HepG2 (cell line): ENCODE results near the gene SDK1. TPM values are rescaled to one million over a fixed set of nuclear protein-coding genes. Genes with fewer than 3 reads are reported as not detected.

Experiments used
- ATAC-seq: fragments of 200-7000 bp; cut with Tn5 transposase; 3 replicates; pipeline ENCODE4 v1.9.1; 2020; ENCODE audit warnings: mild to moderate bottlenecking, moderate library complexity
- BruUV-seq: library from RNA; stranded (reverse); fragments of 400-500 nt; replicated peaks from 2 replicates; lab custom pipeline; 2021; lab: Mats Ljungman, UMichigan
- CTCF ChIA-PET: fragments of 300-600 bp; formaldehyde crosslinking; extraction: SDS; loops from one replicate; lab custom pipeline; 2021; ENCODE audit warnings: low total read pairs, inconsistent platforms, low intra/inter-chr PET ratio; lab: Yijun Ruan, JAX
- POLR2A ChIA-PET: fragments of 350-600 bp; sonication (Branson Sonifier 250); formaldehyde crosslinking; loops from one replicate; lab custom pipeline; 2020; ENCODE audit warnings: antibody characterized with exemption, inconsistent platforms; lab: Yijun Ruan, JAX
- DNase-seq: peaks from one replicate; pipeline ENCODE4 v3.0.0-alpha.2; 2015; ENCODE audit warnings: low spot score
- FAIRE-seq: peaks from 3 replicates; lab custom pipeline; 2011; peaks lifted over from hg19 to GRCh38; lab: Jason Lieb, UNC
- H2AFZ ChIP-seq: one replicate; pipeline ENCODE4 v1.6.1; 2011; ENCODE audit warnings: low read length, inconsistent platforms
- H3K27ac ChIP-seq: fragments of 300-600 bp; 3 replicates; pipeline ENCODE4 v1.8.0; 2011; ENCODE audit warnings: mixed run types, mild to moderate bottlenecking, mixed read lengths, low read length, inconsistent platforms; ENCODE audit not compliant: insufficient read depth; ENCODE audit errors: extremely low read length
- H3K27me3 ChIP-seq, 2 experiments: fragments of 200-600 bp in 1 of 2; 2 replicates in 1 of 2; 3 replicates in 1 of 2; pipeline versions ENCODE4 v1.6.0 to v1.8.0; 2011; ENCODE audit warnings: low read length in 2 of 2, mild to moderate bottlenecking in 2 of 2, moderate library complexity in 2 of 2, inconsistent platforms in 1 of 2; ENCODE audit not compliant: insufficient read depth in 2 of 2, control insufficient read depth in 1 of 2
- H3K36me3 ChIP-seq, 2 experiments: fragments of 200-600 bp in 1 of 2; replicated peaks in 1 of 2; 2 replicates in 1 of 2; 3 replicates in 1 of 2; pipeline versions ENCODE4 v1.5.1 to v1.8.0; 2011; ENCODE audit warnings: low read length in 2 of 2, inconsistent platforms in 1 of 2; ENCODE audit not compliant: insufficient read depth in 2 of 2, control insufficient read depth in 1 of 2
- H3K4me1 ChIP-seq: 2 replicates; pipeline ENCODE4 v1.5.1; 2012; ENCODE audit warnings: low read length, inconsistent platforms; ENCODE audit not compliant: insufficient read depth
- H3K4me2 ChIP-seq: 2 replicates; pipeline ENCODE4 v1.6.0; 2011; ENCODE audit warnings: low read depth, low read length, inconsistent platforms
- H3K4me3 ChIP-seq, 3 experiments: fragments of 200-600 bp in 1 of 3; sonication (generic), shearing (Covaris generic) in 1 of 3; replicated peaks in 1 of 3; 2 replicates each; pipeline ENCODE4 v1.5.1; 2011 to 2016; ENCODE audit warnings: low read length in 3 of 3, inconsistent platforms in 2 of 3, low read depth in 2 of 3, mild to moderate bottlenecking in 2 of 3, control low read depth in 1 of 3, mixed read lengths in 1 of 3; ENCODE audit not compliant: insufficient read depth in 1 of 3
- H3K79me2 ChIP-seq: one replicate; pipeline ENCODE4 v1.6.1; 2011; ENCODE audit warnings: low read length, inconsistent platforms; ENCODE audit not compliant: insufficient read depth
- H3K9ac ChIP-seq: 2 replicates; pipeline ENCODE4 v1.6.0; 2011; ENCODE audit warnings: mild to moderate bottlenecking, low read depth, low read length, inconsistent platforms; ENCODE audit not compliant: insufficient read depth
- H3K9me3 ChIP-seq: 2 replicates; pipeline ENCODE4 v1.5.1; 2012; ENCODE audit warnings: mild to moderate bottlenecking, low read length
- H4K20me1 ChIP-seq: 2 replicates; pipeline ENCODE4 v1.6.0; 2011; ENCODE audit warnings: inconsistent platforms, mild to moderate bottlenecking, low read length, moderate library complexity; ENCODE audit not compliant: insufficient read depth
- ELF3 ChIP-seq: IDR thresholded peaks from 2 replicates; pipeline ENCODE4 v1.6.1; 2016; ENCODE audit warnings: missing genetic modification reagents, missing compliant biosample characterization
- IKZF1 ChIP-seq: fragments of 450-650 bp; IDR thresholded peaks from 2 replicates; pipeline ENCODE4 v1.7.1; 2016
- KDM5B ChIP-seq: sonication (generic); formaldehyde crosslinking; IDR thresholded peaks from 2 replicates; pipeline ENCODE4 v1.4.0; 2020; ENCODE audit warnings: missing genetic modification reagents, mild to moderate bottlenecking, borderline replicate concordance
- KLF16 ChIP-seq, 2 experiments: sonication (generic) in 1 of 2; formaldehyde crosslinking in 1 of 2; IDR thresholded peaks; 2 replicates each; pipeline versions ENCODE4 v1.6.1 to v1.8.0; 2016 to 2023; ENCODE audit warnings: missing genetic modification reagents in 2 of 2, missing compliant biosample characterization in 1 of 2
- NFE2 ChIP-seq: sonication (generic); formaldehyde crosslinking; IDR thresholded peaks from 2 replicates; pipeline ENCODE4 v1.4.0; 2020; ENCODE audit warnings: missing genetic modification reagents
- POLR2AphosphoS5 ChIP-seq: IDR thresholded peaks from 2 replicates; pipeline ENCODE4 v1.6.1; 2012; ENCODE audit warnings: low read depth, low read length
- RELA ChIP-seq: sonication (generic); formaldehyde crosslinking; IDR thresholded peaks from 2 replicates; pipeline ENCODE4 v1.4.0; 2020; ENCODE audit warnings: missing genetic modification reagents
- SCMH1 ChIP-seq: sonication (generic); formaldehyde crosslinking; IDR thresholded peaks from 2 replicates; pipeline ENCODE4 v1.9.0; 2021; ENCODE audit warnings: missing genetic modification reagents, mild to moderate bottlenecking, borderline replicate concordance
- SRF ChIP-seq: IDR thresholded peaks from 2 replicates; pipeline ENCODE4 v1.6.1; 2011; ENCODE audit warnings: mild to moderate bottlenecking, low read depth, low read length, moderate library complexity
- TEAD3 ChIP-seq: optimal IDR thresholded peaks from 2 replicates; pipeline ENCODE3; 2016; ENCODE audit warnings: borderline replicate concordance
- ZBTB25 ChIP-seq: IDR thresholded peaks from 2 replicates; pipeline ENCODE4 v1.6.1; 2018; ENCODE audit warnings: missing genetic modification reagents
- ZFP41 ChIP-seq: sonication (generic); formaldehyde crosslinking; IDR thresholded peaks from 2 replicates; pipeline ENCODE4 v1.4.0; 2020; ENCODE audit warnings: mild to moderate bottlenecking, missing genetic modification reagents, borderline replicate concordance
- ZFY ChIP-seq: sonication (generic); formaldehyde crosslinking; IDR thresholded peaks from 2 replicates; pipeline ENCODE4 v1.4.0; 2020; ENCODE audit warnings: missing genetic modification reagents
- ZNF160 ChIP-seq: sonication (generic); formaldehyde crosslinking; IDR thresholded peaks from 2 replicates; pipeline ENCODE4 v1.8.0; 2022; ENCODE audit warnings: mild to moderate bottlenecking, inconsistent platforms, missing genetic modification reagents
- ZNF354B ChIP-seq: sonication (generic); formaldehyde crosslinking; IDR thresholded peaks from 2 replicates; pipeline ENCODE4 v1.8.0; 2022; ENCODE audit warnings: mild to moderate bottlenecking, missing genetic modification reagents
- ZNF644 ChIP-seq: IDR thresholded peaks from 2 replicates; pipeline ENCODE4 v1.6.1; 2016; ENCODE audit warnings: low read depth
- WGBS: methylation state at CpG from one replicate; pipeline ENCODE4 v1.1.6; 2017; ENCODE audit warnings: low lambda C conversion rate; 5-methylcytosine and 5-hydroxymethylcytosine counted together
- in situ Hi-C: cut with HindIII; loops from 2 replicates; pipeline ENCODE4 v1.10.0; 2017; ENCODE audit warnings: low pct_unique_long_range_greater_than_20kb; ENCODE audit not compliant: extremely low pct_ligation_motif_present
- intact Hi-C: fragments of 100-400 bp; cut with micrococcal nuclease; formaldehyde crosslinking; loops from one replicate; pipeline ENCODE4 v1.10.0; 2022; ENCODE audit not compliant: unreplicated experiment
- polyA plus RNA-seq, 8 experiments: library from polyadenylated mRNA; depleted of rRNA in 3 of 8; stranded (reverse) in 7 of 8; unstranded in 1 of 8; fragments of >200 nt; fragmentation: Illumina TruSeq in 4 of 8; extraction: Trizol in 4 of 8; gene quantifications; 2 replicates each; pipeline versions ENCODE4 v1.2.1 to v1.2.3, GENCODE V29; 2011 to 2016; ENCODE audit warnings: low read depth in 4 of 8, missing spikeins in 1 of 8, mixed read lengths in 1 of 8; ENCODE audit not compliant: insufficient read depth in 1 of 8
- total RNA-seq, 5 experiments: library from RNA; depleted of rRNA; stranded (reverse); fragments of >200 nt; fragmentation: Illumina TruSeq; extraction: Trizol; gene quantifications; 2 replicates each; pipeline ENCODE4 v1.2.3, GENCODE V29; 2016; ENCODE audit warnings: low read depth in 1 of 5
- TF ChIP-seq, protein P1 (sequence below): sonication (generic); formaldehyde crosslinking; conservative IDR thresholded peaks from 2 replicates; pipeline ENCODE4 v1.8.0; 2022; ENCODE audit warnings: low read depth, missing genetic modification reagents
- TF ChIP-seq, protein P2 (sequence below): sonication (generic); formaldehyde crosslinking; IDR thresholded peaks from 2 replicates; pipeline ENCODE4 v1.5.0; 2020; ENCODE audit warnings: mild to moderate bottlenecking, missing genetic modification reagents
- TF ChIP-seq, protein P3 (sequence below): sonication (generic); formaldehyde crosslinking; IDR thresholded peaks from 2 replicates; pipeline ENCODE4 v1.4.0; 2020; ENCODE audit warnings: missing genetic modification reagents

Gene SDK1
- total and polyA plus RNA-seq, 2 of the 13 experiments (the other 11 are each of a cell fraction or from before 2014, with no cell fraction given) = 0.35 to 2.4 TPM

- CTCF ChIA-PET = no interaction called here
- no peak for TF ChIP-seq SCMH1
- TF ChIP-seq POLR2AphosphoS5 = no peak
- TF ChIP-seq KDM5B (CRISPR knock-in tag) = no peak
- no peak for TF ChIP-seq IKZF1
- no peak for TF ChIP-seq ZNF160 (CRISPR knock-in tag)
- no peak for TF ChIP-seq KLF16 (CRISPR knock-in tag; IDR thresholded peaks at IDR 0.05)
- TF ChIP-seq NFE2 (CRISPR knock-in tag) = no peak
- TF ChIP-seq, protein P1, sequence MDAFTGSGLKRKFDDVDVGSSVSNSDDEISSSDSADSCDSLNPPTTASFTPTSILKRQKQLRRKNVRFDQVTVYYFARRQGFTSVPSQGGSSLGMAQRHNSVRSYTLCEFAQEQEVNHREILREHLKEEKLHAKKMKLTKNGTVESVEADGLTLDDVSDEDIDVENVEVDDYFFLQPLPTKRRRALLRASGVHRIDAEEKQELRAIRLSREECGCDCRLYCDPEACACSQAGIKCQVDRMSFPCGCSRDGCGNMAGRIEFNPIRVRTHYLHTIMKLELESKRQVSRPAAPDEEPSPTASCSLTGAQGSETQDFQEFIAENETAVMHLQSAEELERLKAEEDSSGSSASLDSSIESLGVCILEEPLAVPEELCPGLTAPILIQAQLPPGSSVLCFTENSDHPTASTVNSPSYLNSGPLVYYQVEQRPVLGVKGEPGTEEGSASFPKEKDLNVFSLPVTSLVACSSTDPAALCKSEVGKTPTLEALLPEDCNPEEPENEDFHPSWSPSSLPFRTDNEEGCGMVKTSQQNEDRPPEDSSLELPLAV (CRISPR knock-in tag) = no peak
- TF ChIP-seq ZFY (CRISPR knock-in tag) = no peak
- TF ChIP-seq RELA (CRISPR knock-in tag) = no peak
- no peak for TF ChIP-seq SRF
- TF ChIP-seq TEAD3 (CRISPR knock-in tag) = no peak
- TF ChIP-seq ZNF644 = no peak
- TF ChIP-seq ELF3 (CRISPR knock-in tag) = no peak
- TF ChIP-seq, protein P2, sequence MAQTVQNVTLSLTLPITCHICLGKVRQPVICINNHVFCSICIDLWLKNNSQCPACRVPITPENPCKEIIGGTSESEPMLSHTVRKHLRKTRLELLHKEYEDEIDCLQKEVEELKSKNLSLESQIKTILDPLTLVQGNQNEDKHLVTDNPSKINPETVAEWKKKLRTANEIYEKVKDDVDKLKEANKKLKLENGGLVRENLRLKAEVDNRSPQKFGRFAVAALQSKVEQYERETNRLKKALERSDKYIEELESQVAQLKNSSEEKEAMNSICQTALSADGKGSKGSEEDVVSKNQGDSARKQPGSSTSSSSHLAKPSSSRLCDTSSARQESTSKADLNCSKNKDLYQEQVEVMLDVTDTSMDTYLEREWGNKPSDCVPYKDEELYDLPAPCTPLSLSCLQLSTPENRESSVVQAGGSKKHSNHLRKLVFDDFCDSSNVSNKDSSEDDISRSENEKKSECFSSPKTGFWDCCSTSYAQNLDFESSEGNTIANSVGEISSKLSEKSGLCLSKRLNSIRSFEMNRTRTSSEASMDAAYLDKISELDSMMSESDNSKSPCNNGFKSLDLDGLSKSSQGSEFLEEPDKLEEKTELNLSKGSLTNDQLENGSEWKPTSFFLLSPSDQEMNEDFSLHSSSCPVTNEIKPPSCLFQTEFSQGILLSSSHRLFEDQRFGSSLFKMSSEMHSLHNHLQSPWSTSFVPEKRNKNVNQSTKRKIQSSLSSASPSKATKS (CRISPR knock-in tag) = no peak
- no peak for TF ChIP-seq ZFP41 (CRISPR knock-in tag)
- no peak for TF ChIP-seq ZNF354B
- TF ChIP-seq ZBTB25 (CRISPR knock-in tag) = no peak
- TF ChIP-seq, protein P3, sequence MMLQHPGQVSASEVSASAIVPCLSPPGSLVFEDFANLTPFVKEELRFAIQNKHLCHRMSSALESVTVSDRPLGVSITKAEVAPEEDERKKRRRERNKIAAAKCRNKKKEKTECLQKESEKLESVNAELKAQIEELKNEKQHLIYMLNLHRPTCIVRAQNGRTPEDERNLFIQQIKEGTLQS (CRISPR knock-in tag) = no peak
- FAIRE-seq (no peak), ATAC-seq (no peak), DNase-seq (no peak)
- no peaks in the 10 kb centered on the region for H4K20me1 ChIP-seq
- H3K27ac ChIP-seq = no peak overlapping the region
- no TSS peak for BruUV-seq
- no peak overlapping the region for H3K4me3 ChIP-seq
- no peaks in the 10 kb centered on the region for H3K79me2 ChIP-seq
- H3K4me2 ChIP-seq = no peak overlapping the region
- H3K36me3 ChIP-seq = no peaks in the 10 kb centered on the region
- intact Hi-C loops = no loop called here
- no peaks in the 10 kb centered on the region for H3K4me1 ChIP-seq
- H3K9ac ChIP-seq = no peak overlapping the region
- in situ Hi-C loops = no loop called here
- H2AFZ ChIP-seq = no peak overlapping the region
- POLR2A ChIA-PET = no interaction called here
- no peaks in the 10 kb centered on the region for H3K27me3 ChIP-seq
- H3K9me3 ChIP-seq = no peaks in the 10 kb centered on the region; the same call in 1 of the 2 replicates
- 87% methylated on average over 4 of the region's 4 CpGs for WGBS
Observed at GRCh38 chr7:3416453-3416852, 115.4 kb downstream of the SDK1 start.
